Stimulated activated CD4-positive, alpha-beta T cell treated with anti-CD3 and anti-CD28 coated beads, Interleukin-15, amount 100 ng/mL, for 48 hours (primary cell): ENCODE measurements around the gene SCARB1.

Experiments
- DNase-seq, 2 donors: peaks; one replicate each; pipeline ENCODE4 v3.0.0-alpha.2; 2020; ENCODE audit warnings: low read depth in 2 of 2

Gene SCARB1

GRCh38 chr12:124842800-124843510 is 20.7 kb downstream of the SCARB1 start:
- no peak for DNase-seq

GRCh38 chr12:124842073-124842749 is 21.5 kb downstream of the SCARB1 start:
- DNase-seq: no peak

- DNase-seq: no peak
Measured at GRCh38 chr12:124841558-124841945, 22.1 kb downstream of the SCARB1 start.

GRCh38 chr12:124837958-124838803 is 25.5 kb downstream of the SCARB1 start:
- DNase-seq: no peak

- DNase-seq: no peak
Measured at GRCh38 chr12:124837249-124837897, 26.3 kb downstream of the SCARB1 start.

GRCh38 chr12:124836759-124837158 is 26.9 kb downstream of the SCARB1 start:
- no peak for DNase-seq

GRCh38 chr12:124835656-124836410 is 27.8 kb downstream of the SCARB1 start:
- DNase-seq: no peak

GRCh38 chr12:124834822-124835221 is 28.8 kb downstream of the SCARB1 start:
- DNase-seq: no peak

GRCh38 chr12:124833693-124834122 is 30.0 kb downstream of the SCARB1 start:
- no peak for DNase-seq

GRCh38 chr12:124832856-124833255 is 30.8 kb downstream of the SCARB1 start:
- no peak for DNase-seq

GRCh38 chr12:124831590-124831989 is 32.1 kb downstream of the SCARB1 start:
- DNase-seq: no peak

- DNase-seq: no peak
Measured at GRCh38 chr12:124830306-124830705, 33.4 kb downstream of the SCARB1 start.

- DNase-seq: no peak
Measured at GRCh38 chr12:124829708-124830304, 33.9 kb downstream of the SCARB1 start.

GRCh38 chr12:124829008-124829707 is 34.5 kb downstream of the SCARB1 start:
- DNase-seq: no peak

- no peak for DNase-seq
Measured at GRCh38 chr12:124828264-124829007, 35.2 kb downstream of the SCARB1 start.

GRCh38 chr12:124827588-124828184 is 36.0 kb downstream of the SCARB1 start:
- no peak for DNase-seq

- no peak for DNase-seq
Measured at GRCh38 chr12:124824195-124824594, 39.5 kb downstream of the SCARB1 start.

GRCh38 chr12:124823272-124823970 is 40.2 kb downstream of the SCARB1 start:
- no peak for DNase-seq
